BJ (cell line): ENCODE measurements around the gene OBP2A. TPM values are rescaled to one million over a fixed set of nuclear protein-coding genes. Genes with fewer than 3 reads are reported as not detected.

Experiments used
- CTCF ChIA-PET: fragments of 350-600 bp; formaldehyde crosslinking; extraction: SDS; loops from one replicate; lab custom pipeline; 2021; ENCODE audit warnings: antibody characterized with exemption, inconsistent platforms; lab: Yijun Ruan, JAX
- POLR2A ChIA-PET: fragments of 300-600 bp; sonication (Branson Sonifier 250); formaldehyde crosslinking; extraction: SDS; loops from one replicate; lab custom pipeline; 2021; ENCODE audit warnings: antibody characterized with exemption; lab: Charles Lee
- DNase-seq: peaks from one replicate; pipeline ENCODE4 v3.0.0-alpha.2; 2011; ENCODE audit warnings: low read depth
- H3K27me3 ChIP-seq: 2 replicates; pipeline ENCODE4 v1.6.0; 2011; ENCODE audit warnings: low read length; ENCODE audit not compliant: control insufficient read depth, insufficient read depth
- H3K36me3 ChIP-seq: 2 replicates; pipeline ENCODE4 v1.5.1; 2011; ENCODE audit warnings: low read length; ENCODE audit not compliant: control insufficient read depth, insufficient read depth
- H3K4me3 ChIP-seq: 2 replicates; pipeline ENCODE4 v1.5.1; 2011; ENCODE audit warnings: low read depth, mild to moderate bottlenecking, control low read depth, low read length
- polyA plus RNA-seq: library from polyadenylated mRNA; depleted of rRNA; stranded (reverse); fragments of >200 nt; gene quantifications from 2 replicates; pipeline ENCODE4 v1.2.3, GENCODE V29; 2011
- TF ChIP-seq, protein P1 (sequence below): IDR thresholded peaks from 2 replicates; pipeline ENCODE4 v1.5.1; 2011; ENCODE audit warnings: low read depth, mild to moderate bottlenecking, control low read depth, inconsistent platforms, low read length, moderate library complexity; ENCODE audit not compliant: insufficient read depth

The OBP2A gene
- polyA plus RNA-seq, 1 experiment, result not detected

DNA sequence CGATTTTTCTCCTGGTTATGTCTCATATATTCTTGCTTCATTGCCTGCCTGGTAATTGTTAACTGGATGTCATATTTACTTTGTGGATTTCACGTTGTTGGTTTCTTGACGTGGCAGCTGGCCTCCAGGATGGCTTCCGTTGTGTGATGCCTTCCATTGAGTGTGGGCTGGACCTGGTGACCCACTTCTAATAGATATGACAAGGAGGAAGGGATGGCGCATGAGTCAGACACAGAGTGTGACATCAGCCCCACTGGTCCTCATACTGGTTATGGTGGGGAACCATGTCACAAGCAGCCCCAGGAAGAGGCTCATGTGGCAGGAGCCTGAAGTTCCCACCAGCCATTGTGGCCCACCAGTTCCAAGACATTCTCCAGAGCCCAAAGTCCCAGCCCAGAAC is 9.3 kb downstream of the OBP2A start:
- no peaks in the 10 kb centered on the region for H3K27me3 ChIP-seq
- DNase-seq, result no peak
- ChIA-PET POLR2A (no interaction called here), CTCF (no interaction called here)
- H3K36me3 ChIP-seq, result no peaks in the 10 kb centered on the region
- TF ChIP-seq, protein P1, sequence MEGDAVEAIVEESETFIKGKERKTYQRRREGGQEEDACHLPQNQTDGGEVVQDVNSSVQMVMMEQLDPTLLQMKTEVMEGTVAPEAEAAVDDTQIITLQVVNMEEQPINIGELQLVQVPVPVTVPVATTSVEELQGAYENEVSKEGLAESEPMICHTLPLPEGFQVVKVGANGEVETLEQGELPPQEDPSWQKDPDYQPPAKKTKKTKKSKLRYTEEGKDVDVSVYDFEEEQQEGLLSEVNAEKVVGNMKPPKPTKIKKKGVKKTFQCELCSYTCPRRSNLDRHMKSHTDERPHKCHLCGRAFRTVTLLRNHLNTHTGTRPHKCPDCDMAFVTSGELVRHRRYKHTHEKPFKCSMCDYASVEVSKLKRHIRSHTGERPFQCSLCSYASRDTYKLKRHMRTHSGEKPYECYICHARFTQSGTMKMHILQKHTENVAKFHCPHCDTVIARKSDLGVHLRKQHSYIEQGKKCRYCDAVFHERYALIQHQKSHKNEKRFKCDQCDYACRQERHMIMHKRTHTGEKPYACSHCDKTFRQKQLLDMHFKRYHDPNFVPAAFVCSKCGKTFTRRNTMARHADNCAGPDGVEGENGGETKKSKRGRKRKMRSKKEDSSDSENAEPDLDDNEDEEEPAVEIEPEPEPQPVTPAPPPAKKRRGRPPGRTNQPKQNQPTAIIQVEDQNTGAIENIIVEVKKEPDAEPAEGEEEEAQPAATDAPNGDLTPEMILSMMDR, result no peak
- no peak overlapping the region for H3K4me3 ChIP-seq

DNA sequence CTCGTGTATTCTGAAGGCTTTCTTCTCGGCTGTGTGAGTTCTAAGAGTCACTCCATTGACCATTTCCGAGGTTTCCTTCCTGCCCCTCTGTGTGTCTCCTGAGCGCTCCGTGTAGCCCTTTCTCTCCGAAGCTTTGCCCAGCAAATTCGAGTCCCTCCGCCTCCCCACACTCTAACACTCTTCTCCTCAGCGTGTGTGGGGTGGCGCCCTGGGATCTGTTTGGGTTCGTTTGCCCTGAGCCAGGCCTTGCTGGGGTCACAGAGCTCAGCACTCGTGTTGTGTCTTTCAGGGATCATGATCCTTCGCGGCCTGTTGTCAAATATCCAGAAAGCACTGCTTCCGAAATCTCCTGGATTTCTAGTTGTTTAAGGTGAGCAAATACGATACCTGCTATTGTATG is 10.0 kb downstream of the OBP2A start:
- ChIA-PET CTCF (no interaction called here), POLR2A (no interaction called here)
- H3K36me3 ChIP-seq, result no peaks in the 10 kb centered on the region
- no peak for DNase-seq
- H3K4me3 ChIP-seq, result no peak overlapping the region
- TF ChIP-seq, protein P1, result no peak
- H3K27me3 ChIP-seq, result no peaks in the 10 kb centered on the region

DNA sequence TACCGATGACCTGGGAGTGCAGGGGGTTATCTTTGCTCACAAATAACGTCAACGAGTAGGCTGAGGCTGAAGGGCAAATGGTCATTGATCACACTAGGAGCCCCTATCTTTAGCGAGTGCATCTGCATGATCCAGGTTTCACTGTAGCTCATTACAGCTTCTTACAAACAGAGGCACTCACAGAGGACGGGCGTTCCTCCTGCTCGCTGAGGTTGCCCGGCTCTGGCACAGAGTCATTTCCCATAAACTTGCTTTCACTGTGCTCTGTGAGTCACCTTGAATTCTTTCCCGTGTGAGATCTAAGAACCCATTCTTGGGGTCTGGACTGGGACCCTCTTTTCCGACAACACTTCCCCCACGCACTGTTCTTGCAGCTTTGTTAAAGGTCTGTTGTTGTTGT is 13.7 kb downstream of the OBP2A start:
- TF ChIP-seq, protein P1, result no peak
- POLR2A ChIA-PET, result no interaction called here
- Histone ChIP-seq H3K4me3 (no peak overlapping the region), H3K27me3 (no peaks in the 10 kb centered on the region), H3K36me3 (no peaks in the 10 kb centered on the region)
- no peak for DNase-seq
- CTCF ChIA-PET, result no interaction called here

DNA sequence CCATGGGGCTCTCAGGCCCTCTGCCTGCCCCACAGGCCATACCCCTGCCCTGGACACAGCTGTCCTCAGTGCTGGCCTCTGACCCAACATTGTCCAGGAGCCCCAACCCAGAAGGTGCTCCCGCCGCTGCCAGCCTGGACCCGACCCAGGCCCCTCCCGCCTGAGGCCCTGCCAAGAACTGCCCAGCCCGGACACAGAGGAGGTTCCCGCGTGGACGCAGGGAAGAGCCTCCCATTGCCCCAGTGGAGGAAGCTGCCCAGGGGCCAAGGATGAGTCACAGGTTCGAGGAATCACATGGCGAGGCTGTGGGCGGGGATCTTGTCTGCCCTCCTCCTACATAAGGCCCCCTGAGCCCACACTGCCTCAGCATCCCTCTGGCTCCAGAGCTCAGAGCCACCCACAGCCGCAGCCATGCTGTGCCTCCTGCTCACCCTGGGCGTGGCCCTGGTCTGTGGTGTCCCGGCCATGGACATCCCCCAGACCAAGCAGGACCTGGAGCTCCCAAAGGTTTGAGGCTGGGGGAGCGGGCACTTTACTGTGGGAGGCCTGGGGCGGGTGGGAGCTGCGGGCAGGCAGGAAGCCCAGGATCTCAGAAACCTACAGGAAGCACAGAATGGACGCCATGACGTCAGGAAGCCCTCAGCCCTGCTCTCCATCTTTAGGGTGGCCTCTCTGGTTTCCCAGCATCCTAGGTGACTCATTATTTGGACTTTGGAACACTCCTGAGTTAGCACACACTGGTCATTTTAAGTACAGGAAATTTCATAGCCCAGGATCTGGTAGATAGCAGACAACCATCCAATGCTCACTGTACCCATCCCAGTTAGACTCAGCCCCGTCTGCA is 15.7 kb downstream of the OBP2A start, which contains the start of gene PAEP:
PAEP (plus strand) TSS at position 366 of the 844 bp plus-strand sequence.
- TF ChIP-seq, protein P1, result no peak
- Histone ChIP-seq H3K4me3 (no peak within 1 kb of the TSS), H3K36me3 (no peaks in the 10 kb centered on the region), H3K27me3 (no peaks in the 10 kb centered on the region)
- CTCF ChIA-PET, result no interaction called here
- DNase-seq, result no peak
- POLR2A ChIA-PET, result no interaction called here

DNA sequence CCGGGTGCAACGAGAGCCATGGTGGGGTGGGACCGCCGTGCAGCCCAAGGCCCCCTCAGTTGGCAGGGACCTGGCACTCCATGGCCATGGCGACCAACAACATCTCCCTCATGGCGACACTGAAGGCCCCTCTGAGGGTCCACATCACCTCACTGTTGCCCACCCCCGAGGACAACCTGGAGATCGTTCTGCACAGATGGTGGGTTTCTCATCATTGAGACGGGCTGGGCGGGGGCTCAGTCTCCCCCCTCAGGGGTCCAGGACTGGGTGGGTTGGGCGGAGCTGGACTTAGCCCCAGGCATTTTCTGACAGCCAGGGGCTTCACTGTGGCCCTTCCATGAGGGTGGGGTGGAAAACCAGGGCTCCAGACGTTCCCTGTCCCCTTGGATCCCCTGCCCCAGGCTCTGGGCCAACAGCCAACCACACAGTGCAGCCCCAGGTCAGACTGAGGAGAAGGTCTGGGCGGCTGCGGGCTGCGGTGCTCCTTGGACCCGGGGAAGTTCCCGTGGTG is 16.4 kb downstream of the OBP2A start:
- H3K27me3 ChIP-seq, result no peaks in the 10 kb centered on the region
- ChIA-PET CTCF (no interaction called here), POLR2A (no interaction called here)
- no peaks in the 10 kb centered on the region for H3K36me3 ChIP-seq
- TF ChIP-seq, protein P1, result no peak
- DNase-seq, result no peak
- H3K4me3 ChIP-seq, result no peak overlapping the region
